GM21360 (cell line): ENCODE results near the gene DNA2.
"Not testable (repeated sequence)": the region's sequence is repeated elsewhere in the genome, so short reads cannot be mapped to it uniquely, and the experiment has no call there.

Experiments
- ATAC-seq: cut with Tn5 transposase; IDR thresholded peaks from one replicate; pipeline ENCODE4 v1.9.1; 2021; ENCODE audit warnings: mild to moderate bottlenecking, moderate library complexity; ENCODE audit not compliant: unreplicated experiment

Gene DNA2

DNA sequence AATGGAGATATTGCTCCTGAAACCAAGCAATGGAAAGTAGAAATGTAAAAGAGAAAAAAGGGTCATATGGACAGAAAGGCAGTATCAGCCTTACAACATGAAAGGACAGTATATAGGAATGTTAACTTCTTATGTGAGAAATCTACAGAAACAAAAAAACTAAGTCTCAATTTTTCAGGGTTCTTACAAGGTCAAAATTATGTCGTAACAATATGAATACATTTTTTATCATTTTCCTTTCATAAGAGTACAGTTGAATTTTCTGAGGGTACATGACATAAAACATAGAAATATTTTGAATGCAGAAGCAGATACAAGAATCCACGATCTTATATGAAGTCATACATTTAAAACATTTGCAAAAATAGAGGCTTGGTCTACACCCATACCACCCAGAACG, 10.7 kb downstream of the DNA2 start:
- no peak for ATAC-seq

DNA sequence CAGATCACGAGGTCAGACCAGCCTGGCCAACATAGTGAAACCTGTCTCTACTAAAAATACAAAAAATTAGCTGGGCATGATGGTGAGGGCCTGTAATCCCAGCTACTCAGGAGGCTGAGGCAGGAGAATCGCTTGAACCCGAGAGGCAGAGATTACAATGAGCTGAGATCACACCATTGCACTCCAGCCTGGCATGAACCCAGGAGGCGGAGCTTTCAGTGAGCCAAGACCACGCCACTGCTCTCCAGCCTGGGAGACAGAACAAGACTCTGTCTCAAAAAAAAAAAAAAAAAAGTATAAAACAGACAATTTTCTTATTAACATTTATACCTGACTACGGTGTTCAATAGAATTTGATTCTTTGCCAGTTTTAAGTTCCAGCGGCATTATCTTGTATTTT, 22.1 kb downstream of the DNA2 start:
- not testable (repeated sequence) for ATAC-seq

DNA sequence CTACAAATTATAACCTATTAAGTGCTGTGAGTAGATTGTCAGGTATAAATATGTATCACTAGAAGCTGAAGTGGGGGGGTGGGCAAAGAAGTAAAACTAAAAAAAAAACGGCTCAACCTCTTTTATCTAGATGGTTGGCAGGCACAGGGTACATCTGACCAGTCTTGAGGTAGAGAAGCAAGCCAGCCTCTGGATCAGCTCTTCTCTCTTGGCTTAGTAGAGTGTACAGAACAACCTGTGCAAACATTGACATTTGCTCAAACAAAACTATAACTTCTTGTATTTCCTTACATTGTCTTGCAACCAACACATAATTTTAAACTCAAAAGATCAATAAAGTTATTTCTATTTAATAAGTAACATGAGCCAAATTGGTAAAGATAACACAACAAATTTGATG, 25.6 kb downstream of the DNA2 start:
- ATAC-seq = no peak

DNA sequence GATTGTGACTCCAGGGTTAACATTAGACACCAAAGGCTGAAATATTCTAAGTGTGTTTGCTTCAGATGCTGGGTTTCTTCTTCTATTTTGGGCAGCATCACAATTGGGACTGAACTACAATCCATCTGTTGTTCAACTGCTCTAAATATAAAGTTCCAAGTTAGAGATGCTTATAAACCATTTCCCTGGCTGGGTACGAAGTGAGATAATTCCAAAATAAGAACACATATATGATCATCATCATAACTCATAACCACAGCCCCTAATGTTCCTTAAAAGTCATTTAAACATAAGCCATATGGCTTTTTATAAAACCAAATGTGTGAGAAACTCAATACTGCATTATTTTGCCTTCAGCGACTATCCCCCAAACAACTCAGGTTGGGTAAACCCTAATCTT, 28.8 kb downstream of the DNA2 start:
- no peak for ATAC-seq

DNA sequence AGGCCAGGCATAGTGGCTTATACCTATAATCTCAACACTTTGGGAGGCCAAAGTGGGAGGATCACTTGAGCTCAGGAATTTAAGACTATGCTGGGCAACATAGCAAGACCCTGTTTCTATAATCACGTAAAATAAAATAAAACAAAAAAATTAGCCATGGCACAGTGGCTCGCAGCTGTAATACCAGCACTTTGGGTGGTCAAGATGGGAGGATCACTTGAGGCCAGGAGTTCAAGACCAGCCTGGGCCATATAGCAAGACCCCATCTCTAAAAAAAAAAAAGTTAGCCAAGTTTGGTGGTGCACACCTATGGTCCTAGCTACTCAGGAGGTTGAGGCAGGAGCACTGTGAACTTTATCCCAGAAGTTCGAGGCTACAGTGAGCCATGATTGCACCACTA, 30.9 kb downstream of the DNA2 start:
- ATAC-seq = no peak

DNA sequence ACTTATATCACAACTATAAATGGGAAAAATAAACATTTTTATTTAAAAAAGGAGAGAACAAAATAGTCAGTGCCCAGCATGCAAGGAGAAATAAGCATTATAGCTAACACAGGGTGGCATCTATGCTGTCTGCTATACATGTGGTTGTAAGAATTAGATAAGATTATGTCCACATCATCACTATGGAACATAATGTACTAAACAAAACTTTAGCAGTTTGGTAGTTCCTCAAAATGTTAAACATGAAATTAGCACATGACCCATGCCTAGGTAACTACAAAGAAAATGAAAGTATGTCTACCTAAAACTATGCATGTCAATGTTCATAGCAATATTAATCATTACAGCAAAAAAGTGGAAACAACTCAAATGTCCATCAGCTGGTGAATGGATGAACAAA, 36.0 kb downstream of the DNA2 start:
- no peak for ATAC-seq

DNA sequence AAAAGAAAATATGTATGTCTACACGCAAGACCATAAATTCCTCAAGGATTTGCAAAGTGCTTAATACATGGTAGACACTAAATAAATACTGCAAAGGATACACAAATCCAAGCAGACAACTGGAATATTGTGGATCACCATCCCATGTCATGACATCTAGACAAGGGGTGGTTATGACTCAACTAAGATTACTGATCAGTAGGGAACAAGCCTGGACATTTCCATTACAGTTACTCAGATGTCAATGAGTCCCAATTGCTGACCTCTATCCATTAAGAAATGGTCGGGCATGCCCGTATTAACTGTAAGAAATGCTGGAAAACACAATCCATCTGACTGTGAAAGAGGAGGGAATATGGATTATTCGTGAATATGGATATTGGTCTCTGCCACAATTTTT, 37.1 kb downstream of the DNA2 start:
- ATAC-seq = no peak

DNA sequence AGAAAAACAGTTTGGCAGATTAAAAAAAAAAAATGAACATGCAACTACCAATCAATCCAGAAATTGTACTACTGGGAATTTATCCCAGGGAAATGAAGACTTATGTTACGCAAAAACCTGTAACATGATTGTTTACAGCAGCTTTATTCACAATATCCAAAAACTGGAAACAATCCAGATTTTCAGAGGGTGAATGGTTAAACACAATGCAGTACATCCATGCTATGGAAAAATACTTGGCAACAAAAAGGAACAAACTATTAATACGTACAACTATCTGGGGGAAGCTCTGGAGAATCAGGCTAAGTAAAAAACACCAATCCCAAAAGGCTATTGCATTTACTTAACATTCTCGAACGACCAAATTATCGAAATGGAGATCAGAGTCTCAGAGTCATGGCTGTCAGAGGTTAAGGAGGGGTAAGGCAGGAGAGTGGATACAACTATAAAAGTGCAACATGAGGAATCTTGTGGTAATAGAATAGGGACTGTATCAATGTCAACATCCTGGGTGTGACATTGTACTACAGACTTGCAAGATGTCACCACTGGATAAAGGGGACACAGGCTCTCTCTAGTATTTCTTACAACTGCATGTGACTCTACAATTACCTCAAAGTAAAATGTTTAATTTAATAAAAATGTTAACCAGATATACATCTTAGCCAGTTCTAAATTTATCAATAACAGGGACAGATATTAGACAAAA, 43.2 kb downstream of the DNA2 start:
- ATAC-seq = no peak

DNA sequence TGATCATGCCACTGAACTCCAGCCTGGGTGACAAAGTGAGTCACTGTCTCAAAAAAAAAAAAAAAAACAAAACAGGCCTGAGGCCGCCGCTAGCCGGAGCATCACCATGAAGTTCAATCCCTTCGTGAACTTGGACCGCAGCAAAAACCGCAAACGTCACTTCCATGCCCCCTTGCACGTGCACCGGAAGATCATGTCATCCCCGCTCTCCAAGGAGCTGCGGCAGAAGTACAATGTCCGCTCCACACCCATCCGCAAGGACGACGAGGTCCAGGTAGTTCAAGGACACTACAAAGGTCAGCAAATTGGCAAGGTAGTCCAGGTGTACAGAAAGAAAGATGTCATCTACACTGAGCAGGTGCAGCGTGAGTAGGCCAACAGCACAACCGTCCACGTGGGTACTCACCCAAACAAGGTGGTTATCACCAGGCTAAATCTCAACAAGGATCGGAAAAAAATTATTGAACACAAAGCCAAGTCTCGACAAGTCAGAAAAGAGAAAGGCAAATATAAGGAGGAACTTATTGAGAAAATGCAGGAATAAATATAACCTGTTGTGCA, 47.2 kb downstream of the DNA2 start:
- ATAC-seq = no peak

DNA sequence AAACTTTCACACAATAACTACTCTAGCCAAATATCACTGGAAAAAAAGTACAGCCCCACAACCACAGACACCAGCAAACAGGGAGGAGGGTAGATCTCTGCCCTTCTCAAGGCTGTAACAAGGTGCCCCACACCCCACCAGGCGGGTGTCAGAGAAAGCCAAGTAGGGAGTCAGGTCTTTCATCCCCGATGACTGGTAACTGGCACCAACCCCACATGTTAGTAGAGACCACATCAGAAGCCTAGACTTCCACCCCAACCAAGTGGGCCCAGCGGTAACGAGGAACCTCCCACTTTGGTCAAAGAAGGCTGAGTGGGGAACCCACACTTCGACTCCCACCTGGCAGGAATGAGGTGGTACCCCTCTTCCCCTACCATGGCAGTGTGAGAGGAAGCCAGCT, 48.3 kb downstream of the DNA2 start:
- no peak for ATAC-seq

DNA sequence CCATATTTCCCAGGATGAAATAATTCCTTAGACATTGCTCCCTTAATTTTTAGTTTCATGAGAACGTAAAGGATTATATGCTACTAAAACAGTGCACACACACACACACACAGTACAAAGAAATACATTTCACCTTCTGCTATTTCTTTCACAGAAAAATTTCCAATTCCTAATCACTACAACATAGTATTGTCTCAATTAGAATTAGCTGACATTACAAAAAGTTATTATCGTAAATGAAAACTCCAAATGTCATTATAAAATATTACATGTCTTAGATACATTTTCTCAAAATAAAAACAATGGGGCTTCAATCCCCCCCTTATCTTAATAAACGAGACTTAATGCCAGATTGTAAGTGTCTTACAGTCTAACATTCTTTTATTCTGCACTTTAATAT, 52.4 kb downstream of the DNA2 start:
- ATAC-seq = no peak

DNA sequence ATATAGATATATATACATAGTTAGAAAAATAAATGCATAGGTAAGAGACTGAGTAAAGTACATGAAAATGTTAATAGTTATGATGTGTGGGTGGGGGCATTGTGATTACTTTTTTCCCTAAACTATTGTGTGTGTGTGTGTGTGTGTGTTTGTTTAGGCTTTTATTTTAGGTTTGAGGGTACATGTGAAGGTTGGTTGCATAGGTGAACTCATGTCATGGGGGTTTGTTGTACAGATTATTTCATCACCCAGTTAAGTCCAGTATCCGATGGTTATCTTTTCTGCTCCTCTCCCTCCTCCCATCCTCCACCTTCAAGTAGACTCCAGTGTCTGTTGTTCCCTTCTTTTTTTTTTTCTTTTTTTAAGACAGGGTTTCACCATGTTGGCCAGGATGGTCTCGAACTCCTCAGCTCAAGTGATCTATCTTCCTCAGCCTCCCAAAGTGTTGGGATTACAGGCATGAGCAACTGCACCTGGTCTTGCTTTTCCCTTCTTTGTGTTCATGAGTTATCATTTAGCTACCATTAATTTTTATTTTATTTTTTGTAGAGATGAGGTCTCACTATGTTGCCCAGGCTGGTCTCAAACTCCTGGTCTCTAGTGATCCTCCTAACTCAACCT, 62.8 kb downstream of the DNA2 start:
- no peak for ATAC-seq

DNA sequence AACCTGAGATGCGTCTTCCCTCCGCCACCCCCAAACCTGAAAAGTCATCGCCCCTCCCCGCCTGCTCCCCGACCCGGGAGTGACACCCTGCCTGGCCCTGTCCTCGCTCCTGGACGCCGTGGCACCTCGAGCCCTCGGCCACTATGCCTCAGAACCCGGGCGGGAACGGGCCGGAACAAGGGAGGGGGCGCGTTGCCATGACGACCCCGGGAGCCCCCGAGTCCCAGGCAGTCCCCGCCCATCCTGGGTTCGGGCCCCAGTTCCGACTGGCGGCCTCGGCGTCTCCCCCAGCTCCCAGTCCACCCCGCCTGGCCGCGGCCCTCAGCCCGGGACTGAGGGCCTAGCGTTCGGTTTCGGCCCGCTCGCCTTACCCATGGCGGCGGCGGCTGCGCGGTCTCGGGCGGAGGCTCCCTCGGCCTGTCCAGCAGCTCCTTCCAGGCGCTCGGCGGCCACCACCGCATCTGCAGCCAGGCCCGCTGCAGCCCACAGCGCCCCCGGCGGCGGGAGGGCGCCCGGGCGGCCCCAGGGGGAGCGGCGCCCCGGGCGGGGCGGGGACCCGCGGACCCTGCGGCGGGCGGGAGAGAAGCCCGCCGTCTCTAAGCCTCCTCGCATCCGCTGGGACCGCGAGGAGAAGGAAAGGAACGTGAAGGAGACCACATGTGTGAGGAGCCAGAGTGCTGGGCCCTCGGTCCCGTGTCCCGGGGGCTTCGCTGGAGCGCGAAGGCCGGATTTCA, 64.8 kb downstream of the DNA2 start, which contains the start of gene RUFY2:
Gene RUFY2, minus strand, starts transcription at position 463 of the 734 bp plus-strand sequence. Its CDS starts 88 bp downstream, at position 375.
- peak; percentile 92 for ATAC-seq

DNA sequence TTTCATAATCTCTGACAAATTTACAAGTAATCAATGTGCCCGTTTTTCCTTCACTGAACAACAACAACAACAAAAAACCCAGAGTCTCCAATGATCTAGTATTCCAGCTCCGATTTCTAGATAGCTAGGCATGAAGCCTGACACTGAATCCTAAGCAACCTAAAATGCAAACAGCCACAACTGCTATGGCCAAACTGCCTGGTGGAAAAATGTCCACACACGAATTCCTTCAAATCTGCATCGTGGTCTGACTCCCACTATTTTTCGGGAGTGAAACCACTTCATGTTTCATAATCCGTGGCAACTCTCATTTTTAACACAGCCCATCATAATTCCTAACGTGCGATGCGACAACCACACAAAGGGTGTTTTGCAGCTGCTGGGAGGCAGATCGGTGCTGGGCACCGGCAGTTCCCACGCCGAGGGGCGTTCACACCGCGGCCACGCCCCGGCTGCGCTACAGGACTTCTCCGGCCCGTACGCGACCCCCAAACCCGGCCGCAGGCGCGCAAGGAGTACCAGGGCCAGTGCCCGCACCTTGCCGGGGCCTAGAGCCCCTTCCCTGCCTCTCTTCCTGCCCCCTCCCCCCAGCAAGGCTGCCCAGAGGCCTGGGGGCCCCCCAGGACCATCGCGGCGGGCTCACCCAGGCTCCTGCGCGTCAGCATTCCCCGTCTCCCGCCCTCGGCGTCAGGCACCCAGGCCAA, 65.5 kb downstream of the DNA2 start:
- ATAC-seq = peak; percentile 36

DNA sequence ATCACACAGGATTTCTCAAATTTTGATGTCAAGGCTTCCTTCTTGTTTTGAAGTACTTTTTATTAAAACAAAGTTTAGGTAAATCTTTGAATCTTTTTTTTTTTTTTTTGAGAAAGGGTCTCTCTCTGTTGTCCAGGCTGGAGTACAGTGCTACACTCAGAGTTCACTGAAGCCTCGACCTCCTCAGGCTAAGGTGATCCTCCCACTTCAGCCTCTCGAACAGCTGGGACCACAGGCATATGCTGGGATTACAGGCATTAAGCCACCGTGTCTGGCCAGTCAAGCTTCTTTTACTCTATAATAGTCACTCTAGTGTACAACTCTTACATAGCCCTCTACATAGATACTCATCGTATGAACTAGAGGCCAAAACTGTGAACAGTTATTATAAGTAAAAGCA, 68.1 kb downstream of the DNA2 start:
- no peak for ATAC-seq

DNA sequence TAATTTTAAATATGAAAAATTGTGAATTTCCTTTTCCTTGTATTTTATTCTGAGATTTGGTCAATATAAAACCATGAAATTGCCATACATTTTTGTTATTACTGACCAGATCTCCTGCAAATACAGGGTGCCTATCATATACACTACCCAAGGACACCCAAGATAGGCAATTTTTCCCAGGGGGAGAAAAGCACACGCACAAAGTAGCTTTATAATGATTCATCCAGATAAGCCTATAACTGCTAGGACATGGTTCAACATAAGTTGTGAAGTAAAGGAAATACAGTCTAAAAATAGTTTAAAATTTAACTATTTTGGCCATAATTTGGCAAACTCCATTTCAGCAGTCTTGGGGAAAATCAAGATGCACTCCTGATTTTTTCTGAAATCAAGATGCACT, 69.5 kb downstream of the DNA2 start:
- no peak for ATAC-seq

DNA sequence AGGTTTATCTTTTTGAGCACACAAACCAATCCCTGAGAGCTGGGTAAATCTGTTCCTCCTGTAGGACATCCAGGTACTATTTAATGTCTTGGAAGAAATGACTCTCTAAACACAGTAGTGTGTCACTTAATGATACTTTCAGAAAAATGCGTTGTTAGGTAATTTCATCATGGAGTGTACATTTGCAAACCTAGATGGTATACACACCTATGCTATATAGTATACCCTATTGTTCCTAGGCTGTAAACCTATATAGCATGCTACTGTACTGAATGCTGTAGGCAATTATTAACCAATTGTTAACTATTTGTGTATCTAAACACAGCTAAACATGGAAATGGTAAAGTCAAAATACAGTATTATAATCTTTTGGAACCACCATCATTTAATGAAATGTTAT, 74.8 kb downstream of the DNA2 start:
- ATAC-seq = no peak

DNA sequence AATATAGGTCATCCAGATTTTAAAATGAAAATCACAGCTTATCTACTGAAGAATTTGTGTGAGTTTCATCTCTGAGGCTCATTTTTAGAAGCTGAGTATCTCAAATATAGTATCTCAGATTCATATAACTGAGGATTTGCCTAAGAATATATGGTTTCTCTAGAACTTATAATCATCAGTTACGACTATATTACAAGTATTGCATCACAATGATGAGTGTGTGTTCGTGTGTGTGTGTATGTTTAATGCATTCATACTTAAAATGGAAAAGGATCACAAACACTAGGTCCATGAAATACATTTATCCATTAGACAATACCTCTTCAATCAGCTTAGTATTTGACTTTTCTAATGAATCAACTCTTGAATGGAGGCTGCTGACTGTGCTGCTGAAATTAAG, 86.0 kb downstream of the DNA2 start:
- no peak for ATAC-seq

DNA sequence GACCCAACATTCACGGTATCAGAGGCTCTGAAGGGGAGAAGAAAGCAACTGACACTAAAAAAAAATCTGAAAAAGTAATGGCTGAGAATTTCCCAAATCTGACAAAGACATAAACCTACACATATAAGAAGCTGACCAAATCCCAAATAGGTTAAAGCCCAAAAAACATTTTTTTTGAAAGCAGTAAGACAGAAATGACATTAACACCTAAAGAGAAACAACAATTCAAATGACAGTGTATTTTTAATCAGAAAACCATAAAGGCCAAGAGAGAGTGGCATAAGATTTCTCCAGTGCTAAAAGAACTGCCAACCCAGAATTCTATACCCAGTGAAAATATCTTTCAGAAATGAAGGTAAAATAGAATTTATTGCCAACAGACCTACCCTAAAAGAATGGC, 100.2 kb downstream of the DNA2 start:
- no peak for ATAC-seq

DNA sequence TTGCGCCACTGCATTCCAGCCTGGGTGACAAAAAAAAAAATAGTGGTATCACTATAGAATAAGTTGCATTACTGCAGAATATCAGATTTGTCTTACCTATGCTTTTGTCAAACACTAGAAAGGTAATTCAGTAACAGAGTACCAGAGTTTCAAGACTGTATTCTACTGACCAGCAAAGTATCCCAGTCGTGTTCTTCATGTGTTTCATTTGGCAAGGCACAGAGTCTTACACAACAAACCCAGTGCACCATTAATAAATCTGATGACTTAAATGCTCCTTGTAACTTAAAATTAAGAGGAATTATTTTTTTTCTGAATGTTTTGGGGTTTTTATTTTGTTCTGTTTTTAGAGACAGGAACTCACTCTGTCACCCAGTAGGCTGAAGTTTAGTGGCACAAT, 104.7 kb downstream of the DNA2 start:
- ATAC-seq = no peak

DNA sequence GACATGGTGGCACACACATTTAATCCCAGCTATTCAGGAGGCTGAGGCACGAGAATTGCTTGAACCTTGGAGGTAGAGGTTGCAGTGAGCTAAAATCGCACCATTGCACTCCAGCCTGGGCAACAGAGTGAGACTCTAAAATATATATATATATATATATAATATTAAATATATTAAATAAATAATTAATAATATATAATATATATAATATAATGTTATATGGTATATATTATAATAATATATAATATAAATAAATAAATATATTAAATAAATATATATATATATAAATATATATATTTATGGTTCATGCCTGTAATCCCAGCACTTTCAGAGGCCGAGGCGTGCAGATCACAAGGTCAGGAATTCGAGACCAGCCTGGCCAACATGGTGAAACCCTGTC, 105.2 kb downstream of the DNA2 start:
- ATAC-seq = no peak
